Brain microvascular endothelial cell (primary cell): ENCODE measurements around the gene VASH2.

Experiments
- DNase-seq: peaks from one replicate; pipeline ENCODE4 v3.0.0-alpha.2; 2020
- H3K27ac ChIP-seq: fragments of 250-450 bp; sonication (Bioruptor Pico); 2 replicates; pipeline ENCODE4 v1.5.1; 2020; ENCODE audit warnings: mild to moderate bottlenecking, moderate library complexity
- H3K27me3 ChIP-seq: fragments of 250-450 bp; sonication (Bioruptor Pico); replicated peaks from 2 replicates; pipeline ENCODE4 v1.5.1; 2020; ENCODE audit warnings: mild to moderate bottlenecking
- H3K36me3 ChIP-seq: fragments of 250-450 bp; sonication (Bioruptor Pico); replicated peaks from 2 replicates; pipeline ENCODE4 v1.5.1; 2020; ENCODE audit warnings: mild to moderate bottlenecking
- H3K4me3 ChIP-seq: 2 replicates; pipeline ENCODE4 v1.5.1; 2011; ENCODE audit warnings: low read depth, mild to moderate bottlenecking, control low read depth, low read length, moderate library complexity
- CTCF ChIP-seq: IDR thresholded peaks from 2 replicates; pipeline ENCODE4 v1.5.1; 2011; ENCODE audit warnings: low read depth, mild to moderate bottlenecking, moderate library complexity, low read length, control low read depth, inconsistent platforms; ENCODE audit errors: missing control alignments
- in situ Hi-C: cut with HindIII; loops from 2 replicates; pipeline ENCODE4 v1.10.0; 2017; ENCODE audit warnings: low sequenced_read_pairs, low pct_ligation_motif_present

Gene VASH2

GRCh38 chr1:212951126-212951946, 995 bp downstream of the VASH2 start:
- TF ChIP-seq CTCF: no peak
- Histone ChIP-seq H3K27ac (no peak overlapping the region), H3K36me3 (no peaks in the 10 kb centered on the region), H3K4me3 (peak overlapping the region; percentile 71), H3K27me3 (no peaks in the 10 kb centered on the region)
- in situ Hi-C loops: no loop called here
- no peak for DNase-seq

GRCh38 chr1:212951947-212952640, 1.8 kb downstream of the VASH2 start:
- peak overlapping the region; percentile 71 for H3K4me3 ChIP-seq

GRCh38 chr1:212952641-212952976, 2.3 kb downstream of the VASH2 start:
- TF ChIP-seq CTCF: no peak
- no peak overlapping the region for H3K4me3 ChIP-seq
- in situ Hi-C loops: no loop called here
- no peaks in the 10 kb centered on the region for H3K27me3 ChIP-seq
- H3K36me3 ChIP-seq: no peaks in the 10 kb centered on the region
- DNase-seq: no peak
- no peak overlapping the region for H3K27ac ChIP-seq

More at GRCh38 chr1:212951947-212952640, 1.8 kb downstream of the VASH2 start:
- no peak for TF ChIP-seq CTCF
- no peak for DNase-seq
- H3K27ac ChIP-seq: no peak overlapping the region
- no peaks in the 10 kb centered on the region for H3K36me3 ChIP-seq
- no peaks in the 10 kb centered on the region for H3K27me3 ChIP-seq
- in situ Hi-C loops: no loop called here

- Histone ChIP-seq H3K36me3 (no peaks in the 10 kb centered on the region), H3K27me3 (no peaks in the 10 kb centered on the region), H3K27ac (no peak overlapping the region), H3K4me3 (no peak overlapping the region)
- in situ Hi-C loops: no loop called here
- DNase-seq: no peak
- TF ChIP-seq CTCF: no peak
Observed at GRCh38 chr1:212953321-212953720, 3.0 kb downstream of the VASH2 start.

GRCh38 chr1:212954514-212954913, 4.2 kb downstream of the VASH2 start:
- no peak overlapping the region for H3K4me3 ChIP-seq
- no peaks in the 10 kb centered on the region for H3K27me3 ChIP-seq
- in situ Hi-C loops: no loop called here
- no peak overlapping the region for H3K27ac ChIP-seq
- no peak for TF ChIP-seq CTCF
- DNase-seq: no peak
- no peaks in the 10 kb centered on the region for H3K36me3 ChIP-seq
